ENCODE results near the gene ROMO1.
"Not testable (repeated sequence)": the region's sequence is repeated elsewhere in the genome, so short reads cannot be mapped to it uniquely, and the experiment has no call there.

The ROMO1 gene

DNA sequence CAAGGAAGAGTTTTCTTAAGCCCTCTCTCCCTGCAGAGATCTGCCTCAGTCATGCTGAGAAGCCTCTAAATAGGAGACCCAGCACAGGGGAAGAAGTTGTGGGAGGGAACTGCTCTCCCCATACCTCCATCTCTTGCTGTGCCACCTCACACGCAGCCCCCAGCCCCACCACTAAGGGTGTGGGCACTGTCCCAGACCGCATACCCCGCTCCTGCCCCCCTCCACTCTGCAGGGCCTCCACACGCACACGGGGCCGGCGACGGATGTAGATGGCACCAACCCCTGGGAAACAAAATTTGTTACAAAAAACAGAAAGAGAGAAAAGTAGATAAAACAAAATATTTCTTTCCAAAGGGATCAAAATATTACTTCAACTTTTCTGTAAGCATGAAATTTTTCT is 24.3 kb upstream of the ROMO1 start:
- H3K4me3 ChIP-seq (ENCODE audit: low read length) = no peak overlapping the region
- no peak for TF ChIP-seq CTCF (IDR thresholded peaks at IDR 0.05; ENCODE audit: insufficient read depth, low read depth, low read length, missing control alignments)
- DNase-seq (ENCODE audit: low read depth) = no peak

DNA sequence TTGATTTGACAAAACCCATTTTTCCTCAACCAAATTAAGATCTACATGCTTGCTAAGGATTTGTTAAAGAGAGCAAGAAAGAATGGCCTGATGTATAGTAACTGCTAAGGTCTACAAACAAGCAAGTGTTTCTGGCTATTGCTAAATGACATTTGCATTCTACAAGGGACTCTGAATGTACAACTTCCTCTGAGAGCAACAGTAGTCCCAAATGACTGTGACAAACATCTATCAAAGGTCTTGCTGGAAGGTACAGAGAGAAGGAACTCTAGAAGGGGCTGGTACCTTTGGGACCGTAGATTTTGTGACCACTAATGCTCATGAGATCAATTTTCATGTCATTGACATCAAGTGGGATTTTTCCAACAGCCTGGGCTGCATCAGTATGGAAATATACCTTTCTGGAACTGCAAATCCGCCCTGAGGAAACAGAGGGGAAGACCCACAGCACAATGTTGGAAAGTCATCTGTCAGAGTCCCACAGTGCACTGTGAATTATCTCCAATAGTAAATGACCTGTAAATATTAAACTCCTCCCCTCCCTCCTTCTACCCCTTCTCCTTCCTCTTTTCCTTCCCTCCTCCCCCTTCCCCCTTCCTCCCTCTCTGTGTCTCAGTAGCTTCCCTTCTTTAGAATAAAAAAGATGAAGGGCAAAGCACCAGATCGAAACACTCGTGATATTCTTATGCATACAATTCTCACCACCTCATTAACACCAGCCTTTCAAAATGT is 18.6 kb upstream of the ROMO1 start:
- TF ChIP-seq CTCF (IDR thresholded peaks at IDR 0.05; ENCODE audit: insufficient read depth, low read depth, low read length, missing control alignments) = no peak
- DNase-seq (ENCODE audit: low read depth) = no peak
- H3K4me3 ChIP-seq (ENCODE audit: low read length) = no peak overlapping the region

DNA sequence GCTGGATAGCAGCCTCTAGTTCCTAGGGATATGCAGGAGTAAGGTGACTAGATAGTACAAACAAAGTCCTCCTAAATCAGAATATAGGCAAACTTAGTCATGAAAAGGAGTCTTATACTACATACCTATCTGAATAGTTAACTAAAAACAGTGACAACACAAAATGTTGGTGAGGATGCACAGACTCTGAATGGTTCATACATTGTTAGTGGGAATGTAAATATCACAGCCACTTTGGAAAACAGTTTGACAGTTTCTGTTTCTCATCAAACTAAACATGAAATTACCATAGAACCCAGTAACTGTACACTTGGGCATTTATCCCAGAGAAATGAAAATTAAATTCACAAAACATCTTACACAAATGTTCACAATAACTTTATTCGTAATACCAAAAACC is 17.2 kb upstream of the ROMO1 start:
- no peak for TF ChIP-seq CTCF (IDR thresholded peaks at IDR 0.05; ENCODE audit: insufficient read depth, low read depth, low read length, missing control alignments)
- H3K4me3 ChIP-seq (ENCODE audit: low read length) = no peak overlapping the region
- no peak for DNase-seq (ENCODE audit: low read depth)

DNA sequence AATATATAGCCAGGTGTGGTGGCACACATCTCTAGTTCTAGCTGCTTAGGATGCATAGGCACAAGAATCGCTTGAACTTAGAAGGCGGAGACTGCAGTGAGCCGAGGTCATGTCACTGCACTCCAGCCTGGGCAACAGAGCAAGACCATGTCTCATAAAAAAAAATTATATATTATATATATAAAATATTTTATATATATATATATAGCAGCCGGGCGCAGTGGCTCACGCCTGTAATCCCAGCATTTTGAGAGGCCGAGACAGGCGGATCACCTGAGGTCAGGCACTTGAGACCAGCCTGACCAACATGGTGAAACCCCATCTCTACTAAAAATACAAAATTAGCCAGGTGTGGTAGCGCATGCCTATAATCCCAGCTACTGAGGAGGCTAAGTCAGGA is 13.8 kb upstream of the ROMO1 start:
- H3K4me3 ChIP-seq (ENCODE audit: low read length); DNase-seq (ENCODE audit: low read depth): not testable (repeated sequence)

DNA sequence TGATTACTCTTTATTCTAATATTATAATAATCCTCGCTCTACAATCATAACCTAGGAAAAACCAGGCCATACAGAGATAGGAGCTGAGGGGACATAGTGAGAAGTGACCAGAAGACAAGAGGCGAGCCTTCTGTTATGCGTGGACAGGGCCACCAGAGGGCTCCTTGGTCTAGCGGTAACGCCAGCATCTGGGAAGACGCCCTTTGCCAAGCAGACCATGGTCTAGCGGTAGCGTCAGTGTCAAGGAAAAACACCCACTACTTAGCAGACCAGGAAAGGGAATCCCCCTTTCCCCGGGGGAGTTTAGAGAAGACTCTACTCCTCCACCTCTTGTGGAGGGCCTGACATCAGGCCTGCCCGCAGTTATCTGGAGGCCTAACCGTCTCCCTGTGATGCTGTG is 12.3 kb upstream of the ROMO1 start:
- not testable (repeated sequence) for DNase-seq (ENCODE audit: low read depth); H3K4me3 ChIP-seq (ENCODE audit: low read length)

DNA sequence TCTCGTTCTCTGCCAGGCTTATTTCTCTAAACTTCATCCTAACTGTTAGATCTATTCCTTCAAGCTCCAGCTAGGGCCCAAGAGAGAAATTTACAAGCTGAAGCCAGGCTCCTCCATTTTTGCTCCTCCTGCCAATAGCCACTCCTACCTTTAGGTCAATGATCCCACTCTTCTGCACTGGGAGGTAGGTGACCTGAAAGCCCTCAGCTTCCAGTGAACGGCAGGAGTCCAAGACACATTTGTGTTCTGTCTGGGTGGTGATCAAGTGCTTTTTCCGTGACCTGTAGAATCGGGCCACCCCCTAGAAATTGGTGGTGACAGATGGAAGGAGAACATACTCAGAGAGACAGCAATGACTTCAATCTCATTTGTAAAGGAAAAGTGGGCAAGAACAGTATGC is 8.9 kb upstream of the ROMO1 start:
- TF ChIP-seq CTCF (IDR thresholded peaks at IDR 0.05; ENCODE audit: insufficient read depth, low read depth, low read length, missing control alignments) = no peak
- DNase-seq (ENCODE audit: low read depth) = no peak
- no peak overlapping the region for H3K4me3 ChIP-seq (ENCODE audit: low read length)

DNA sequence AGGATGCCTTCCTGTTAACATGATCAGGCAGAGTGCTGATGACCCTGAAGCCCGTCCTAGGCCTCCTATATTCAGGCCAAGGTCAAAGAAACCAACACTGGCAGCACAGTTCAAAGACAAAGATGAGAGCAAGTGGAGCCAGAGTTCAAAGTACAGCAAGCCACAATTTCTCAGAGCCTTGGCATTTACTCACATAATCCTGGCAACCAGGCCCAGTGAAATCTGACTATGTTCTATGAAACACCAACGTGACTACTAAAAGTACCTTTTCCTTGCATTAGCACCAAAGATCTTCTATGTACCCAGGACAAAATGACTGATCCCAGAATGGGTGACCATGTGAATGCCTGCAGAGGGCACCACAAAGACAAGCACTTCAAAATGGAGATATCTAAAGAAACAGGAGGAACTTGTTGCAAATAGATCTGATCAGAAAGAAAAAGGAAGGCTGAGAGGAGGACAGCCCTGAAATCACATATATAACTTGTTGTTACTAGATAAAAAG is 3.9 kb upstream of the ROMO1 start:
- TF ChIP-seq CTCF (IDR thresholded peaks at IDR 0.05; ENCODE audit: insufficient read depth, low read depth, low read length, missing control alignments) = no peak
- DNase-seq (ENCODE audit: low read depth) = no peak

DNA sequence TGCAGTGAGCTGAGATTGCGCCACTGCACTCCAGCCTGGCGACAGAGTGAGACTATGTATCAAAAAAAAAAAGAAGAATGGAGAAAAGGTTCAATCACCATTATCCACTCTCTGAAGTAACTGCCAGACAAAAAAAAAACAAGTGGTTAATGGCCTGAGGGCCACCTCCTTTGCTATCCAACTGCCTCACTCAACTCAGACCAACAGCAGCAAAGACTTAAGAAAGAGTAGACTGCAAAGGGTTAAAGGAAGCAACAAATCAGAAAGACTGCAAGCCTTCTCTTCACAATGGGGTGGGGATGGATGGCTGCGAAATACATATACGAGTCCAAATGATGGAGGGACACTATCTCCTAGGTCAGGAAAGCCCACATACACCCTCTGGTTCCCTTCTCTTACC is 3.2 kb upstream of the ROMO1 start:
- DNase-seq (ENCODE audit: low read depth) = no peak
- no peak overlapping the region for H3K4me3 ChIP-seq (ENCODE audit: low read length)
- TF ChIP-seq CTCF (IDR thresholded peaks at IDR 0.05; ENCODE audit: insufficient read depth, low read depth, low read length, missing control alignments) = no peak

More for the DNA sequence above, 3.9 kb upstream of the ROMO1 start:
- H3K4me3 ChIP-seq (ENCODE audit: low read length) = no peak overlapping the region
